Glutamatergic neuron (in vitro differentiated cells): ENCODE results near the gene IKZF3. TPM values are rescaled to one million over a fixed set of nuclear protein-coding genes. Genes with fewer than 3 reads are reported as not detected.

Experiments used
- DNase-seq: peaks from one replicate; pipeline ENCODE4 v3.0.0; 2022
- H3K27ac Mint-ChIP-seq: one replicate; pipeline ENCODE4 v1.8.0; 2020; ENCODE audit warnings: mild to moderate bottlenecking, mixed read lengths, inconsistent platforms; ENCODE audit not compliant: unreplicated experiment
- H3K27me3 Mint-ChIP-seq: one replicate; pipeline ENCODE4 v1.8.0; 2020; ENCODE audit warnings: mild to moderate bottlenecking, moderate library complexity, mixed read lengths, inconsistent platforms; ENCODE audit not compliant: unreplicated experiment
- H3K36me3 Mint-ChIP-seq: one replicate; pipeline ENCODE4 v1.8.0; 2020; ENCODE audit warnings: mild to moderate bottlenecking, mixed read lengths, inconsistent platforms; ENCODE audit not compliant: unreplicated experiment
- H3K4me1 Mint-ChIP-seq: one replicate; pipeline ENCODE4 v1.8.0; 2020; ENCODE audit warnings: mild to moderate bottlenecking, low read depth, mixed read lengths, inconsistent platforms; ENCODE audit not compliant: unreplicated experiment
- H3K4me3 Mint-ChIP-seq: one replicate; pipeline ENCODE4 v1.8.0; 2020; ENCODE audit warnings: mild to moderate bottlenecking, mixed read lengths, inconsistent platforms; ENCODE audit not compliant: unreplicated experiment
- H3K9me3 Mint-ChIP-seq: one replicate; pipeline ENCODE4 v1.8.0; 2020; ENCODE audit warnings: mild to moderate bottlenecking, moderate library complexity, mixed read lengths, inconsistent platforms; ENCODE audit not compliant: unreplicated experiment
- CTCF ChIP-seq: fragments of 200-600 bp; sonication (generic); IDR thresholded peaks from one replicate; pipeline ENCODE4 v1.5.0; 2021; ENCODE audit not compliant: partially characterized antibody, unreplicated experiment
- total RNA-seq: library from RNA; stranded (reverse); fragmentation: NEBNext Ultra II Directional; extraction: Animal tissue kit (Norgen Biotek cat#: 25700); gene quantifications from one replicate; pipeline ENCODE4 v1.2.1, GENCODE V29; 2021; ENCODE audit not compliant: unreplicated experiment

Gene IKZF3
- total RNA-seq, 1 donor from 2014 or later: not detected

GRCh38 chr17:39716879-39717536 lies 147.1 kb downstream of the IKZF3 start:
- TF ChIP-seq CTCF: no peak
- H3K27ac Mint-ChIP-seq: no peak overlapping the region
- H3K9me3 Mint-ChIP-seq: peaks cover 3% of the 10 kb centered on the region
- peaks cover 5% of the 10 kb centered on the region for H3K27me3 Mint-ChIP-seq
- no peaks in the 10 kb centered on the region for H3K4me1 Mint-ChIP-seq
- H3K4me3 Mint-ChIP-seq: no peak overlapping the region
- DNase-seq: no peak
- H3K36me3 Mint-ChIP-seq: no peaks in the 10 kb centered on the region

- Mint-ChIP-seq H3K36me3 (no peaks in the 10 kb centered on the region), H3K27me3 (peaks cover 5% of the 10 kb centered on the region), H3K9me3 (peaks cover 3% of the 10 kb centered on the region), H3K4me3 (no peak overlapping the region), H3K27ac (no peak overlapping the region), H3K4me1 (peaks cover 3% of the 10 kb centered on the region)
- no peak for TF ChIP-seq CTCF
- DNase-seq: no peak
Observed at GRCh38 chr17:39716073-39716818, 147.9 kb downstream of the IKZF3 start.

- no peaks in the 10 kb centered on the region for H3K36me3 Mint-ChIP-seq
- peaks cover 5% of the 10 kb centered on the region for H3K27me3 Mint-ChIP-seq
- H3K9me3 Mint-ChIP-seq: peaks cover 3% of the 10 kb centered on the region
- no peak for TF ChIP-seq CTCF
- H3K4me3 Mint-ChIP-seq: no peak overlapping the region
- no peak for DNase-seq
- H3K27ac Mint-ChIP-seq: no peak overlapping the region
- H3K4me1 Mint-ChIP-seq: peaks cover 3% of the 10 kb centered on the region
Observed at GRCh38 chr17:39715375-39716072, 148.6 kb downstream of the IKZF3 start.

GRCh38 chr17:39714234-39714633 lies 149.9 kb downstream of the IKZF3 start:
- H3K27me3 Mint-ChIP-seq: peaks cover 5% of the 10 kb centered on the region
- peaks cover 5% of the 10 kb centered on the region for H3K9me3 Mint-ChIP-seq
- H3K4me1 Mint-ChIP-seq: peaks cover 8% of the 10 kb centered on the region
- no peak overlapping the region for H3K4me3 Mint-ChIP-seq
- H3K27ac Mint-ChIP-seq: no peak overlapping the region
- TF ChIP-seq CTCF: no peak
- no peak for DNase-seq
- no peaks in the 10 kb centered on the region for H3K36me3 Mint-ChIP-seq
